Hypothalamus (tissue), 51 donors: ENCODE results near the gene TNFRSF17.
"Not testable (repeated sequence)": the region's sequence is repeated elsewhere in the genome, so short reads cannot be mapped to it uniquely, and the experiment has no call there.

Experiments used
- DNase-seq, 51 donors: peaks; one replicate each; lab custom pipeline; 2025; lab: John Stamatoyannopoulos, UW

The TNFRSF17 gene

GRCh38 chr16:11964761-11965551, at the start of gene TNFRSF17:
TNFRSF17 (plus strand) TSS chr16:11965210; CDS start chr16:11965325, 115 bp downstream.
- DNase-seq = no peak

GRCh38 chr16:11915644-11916523, 49.1 kb upstream of the TNFRSF17 start, which contains the start of gene GSPT1:
GSPT1 (minus strand) TSS chr16:11915956; CDS start chr16:11915720, 236 bp downstream.
- peak; percentile 84 to 99 (median 98) for DNase-seq

GRCh38 chr16:11916524-11917285, 48.3 kb upstream of the TNFRSF17 start:
- DNase-seq = peak in 1 of 51 donors; percentile 4

GRCh38 chr16:11924046-11924445, 41.0 kb upstream of the TNFRSF17 start:
- DNase-seq = not testable (repeated sequence)

GRCh38 chr16:11927350-11927749, 37.7 kb upstream of the TNFRSF17 start:
- not testable (repeated sequence) for DNase-seq

- DNase-seq = not testable (repeated sequence)
Measured at GRCh38 chr16:11941945-11942344, 23.1 kb upstream of the TNFRSF17 start, which contains the start of gene NPIPB2. NPIPB2 (minus strand) TSS chr16:11942045; CDS start chr16:11942045, 0 bp downstream.

GRCh38 chr16:11946433-11946832, 18.6 kb upstream of the TNFRSF17 start:
- no peak for DNase-seq

GRCh38 chr16:11948819-11949218, 16.2 kb upstream of the TNFRSF17 start:
- DNase-seq = no peak

- peak in 26 of 51 donors; percentile 1 to 65 (median 20) for DNase-seq
Measured at GRCh38 chr16:11949527-11949926, 15.5 kb upstream of the TNFRSF17 start.

- no peak for DNase-seq
Measured at GRCh38 chr16:11950388-11950787, 14.6 kb upstream of the TNFRSF17 start.

GRCh38 chr16:11953576-11953975, 11.4 kb upstream of the TNFRSF17 start:
- DNase-seq = not testable (repeated sequence)

- DNase-seq = no peak
Measured at GRCh38 chr16:11955713-11956123, 9.3 kb upstream of the TNFRSF17 start.

GRCh38 chr16:11956558-11956957, 8.5 kb upstream of the TNFRSF17 start:
- DNase-seq = no peak

- DNase-seq = no peak
Measured at GRCh38 chr16:11957591-11958395, 7.2 kb upstream of the TNFRSF17 start.

- not testable (repeated sequence) for DNase-seq
Measured at GRCh38 chr16:11962457-11962856, 2.6 kb upstream of the TNFRSF17 start.

GRCh38 chr16:11962978-11963377, 2.0 kb upstream of the TNFRSF17 start:
- not testable (repeated sequence) for DNase-seq

- DNase-seq = no peak
Measured at GRCh38 chr16:11963706-11964105, 1.3 kb upstream of the TNFRSF17 start.

- no peak for DNase-seq
Measured at GRCh38 chr16:11966173-11966572, 1.2 kb downstream of the TNFRSF17 start.

GRCh38 chr16:11967195-11967911, 2.3 kb downstream of the TNFRSF17 start:
- DNase-seq = no peak
